HG03354 (cell line): ENCODE data around the gene AGBL4.

Experiments used
- ATAC-seq: cut with Tn5 transposase; IDR thresholded peaks from one replicate; pipeline ENCODE4 v1.9.1; 2021; ENCODE audit warnings: mild to moderate bottlenecking; ENCODE audit not compliant: unreplicated experiment, poor library complexity, severe bottlenecking

The AGBL4 gene

GRCh38 chr1:49728377-49728776 is 295.4 kb downstream of the AGBL4 start:
- no peak for ATAC-seq

GRCh38 chr1:49723662-49724061 is 300.1 kb downstream of the AGBL4 start:
- no peak for ATAC-seq

- ATAC-seq: no peak
These were observed 329.4 kb downstream of the AGBL4 start for GRCh38 chr1:49694251-49694827.

GRCh38 chr1:49686107-49686506 is 337.6 kb downstream of the AGBL4 start:
- ATAC-seq: no peak

- ATAC-seq: no peak
These were observed 346.0 kb downstream of the AGBL4 start for GRCh38 chr1:49677706-49678105.

DNA sequence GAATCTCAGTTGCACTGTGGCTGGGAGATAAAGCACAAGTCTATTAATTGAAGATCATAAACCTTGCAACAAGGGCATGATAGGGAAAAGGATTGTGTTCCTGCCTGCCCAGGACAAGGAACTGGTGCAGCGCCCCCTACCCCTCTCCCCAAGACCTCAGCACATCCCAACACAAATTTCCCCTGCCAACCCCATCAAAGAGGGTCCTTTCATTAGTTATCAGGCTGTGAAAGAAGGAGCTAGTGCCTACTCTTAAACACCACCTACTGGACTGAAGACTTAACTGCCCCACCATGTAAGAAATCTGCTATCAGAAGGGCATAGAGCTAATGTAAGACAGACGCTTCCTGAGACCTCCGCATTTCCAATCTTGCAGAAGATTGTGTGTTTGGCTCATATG is 372.6 kb downstream of the AGBL4 start:
- ATAC-seq: no peak

DNA sequence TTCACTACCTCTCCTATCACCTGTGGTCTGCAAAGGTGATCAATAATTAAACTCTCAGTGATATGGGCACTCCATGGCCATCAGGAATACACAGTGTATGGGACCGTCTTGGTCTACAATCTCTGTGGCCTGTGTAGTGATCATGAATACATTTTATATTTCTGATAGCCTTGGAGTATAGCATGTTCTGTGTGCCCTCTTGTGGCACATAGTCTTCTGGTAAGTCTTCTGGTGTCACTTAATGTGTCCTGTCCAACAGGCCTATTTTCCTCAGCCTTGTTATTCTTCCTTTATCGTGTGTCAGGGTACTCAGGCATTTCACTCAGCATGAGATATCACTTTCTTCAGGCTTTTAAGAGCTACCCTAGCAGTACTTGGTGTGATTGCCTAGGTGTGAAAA is 393.6 kb downstream of the AGBL4 start:
- ATAC-seq: no peak

- ATAC-seq: no peak
These were observed 396.0 kb downstream of the AGBL4 start for GRCh38 chr1:49627781-49628180.

GRCh38 chr1:49626472-49626871 is 397.3 kb downstream of the AGBL4 start:
- no peak for ATAC-seq

DNA sequence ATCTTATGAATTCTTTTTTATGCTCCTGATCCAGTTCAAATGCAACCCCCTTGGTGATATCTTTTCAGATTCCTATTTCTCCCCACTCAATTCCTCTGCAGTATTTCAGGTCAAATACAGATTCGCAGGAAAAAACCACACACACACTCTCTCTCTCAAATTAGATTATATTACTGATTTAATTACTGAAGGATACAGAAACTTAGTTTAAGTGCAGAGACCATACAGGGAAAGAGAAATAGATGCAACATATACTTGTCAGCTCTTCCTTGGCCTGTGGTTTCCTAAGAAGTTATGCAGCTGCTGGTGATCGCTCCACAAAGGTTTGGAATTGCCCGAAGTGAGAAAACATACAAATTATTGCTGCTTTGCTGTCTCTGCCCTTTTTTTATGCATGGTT is 400.9 kb downstream of the AGBL4 start:
- no peak for ATAC-seq

DNA sequence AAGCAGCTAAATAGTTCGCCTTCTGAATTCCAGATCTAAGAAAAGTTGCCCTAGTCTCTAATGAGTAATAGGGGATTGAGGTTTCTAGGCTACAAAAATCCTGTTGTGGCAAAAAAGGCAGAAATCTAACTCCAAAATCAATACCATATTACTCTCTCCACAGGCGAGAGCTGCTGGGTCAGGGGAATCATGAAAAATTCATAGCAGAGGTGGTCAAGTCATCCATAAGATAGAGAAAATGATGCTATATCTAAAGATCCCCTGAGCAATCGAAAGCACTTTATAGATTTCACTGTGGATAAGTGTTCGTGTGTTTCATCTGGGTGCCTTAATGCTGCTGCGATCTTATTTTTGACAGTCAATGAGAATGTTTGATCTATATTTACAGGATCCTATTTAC is 417.7 kb downstream of the AGBL4 start:
- no peak for ATAC-seq

DNA sequence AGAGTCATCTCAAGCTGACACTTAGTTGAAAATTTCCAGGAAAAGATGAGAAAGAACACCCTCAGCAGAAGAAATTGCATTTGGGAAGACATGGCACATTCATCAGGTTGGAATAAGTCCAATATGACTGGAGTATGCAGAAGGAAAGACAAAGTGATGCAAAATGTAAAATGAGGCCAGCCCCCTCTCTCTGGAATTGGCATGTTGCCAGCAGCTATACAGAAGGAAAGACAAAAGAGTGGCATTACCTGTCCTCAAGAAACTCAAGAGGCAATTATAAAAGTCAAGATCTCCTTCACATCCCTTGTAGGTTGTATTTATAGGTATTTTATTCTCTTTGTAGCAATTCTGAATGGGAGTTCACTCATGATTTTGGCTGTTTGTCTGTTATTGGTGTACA is 426.3 kb downstream of the AGBL4 start:
- ATAC-seq: no peak

DNA sequence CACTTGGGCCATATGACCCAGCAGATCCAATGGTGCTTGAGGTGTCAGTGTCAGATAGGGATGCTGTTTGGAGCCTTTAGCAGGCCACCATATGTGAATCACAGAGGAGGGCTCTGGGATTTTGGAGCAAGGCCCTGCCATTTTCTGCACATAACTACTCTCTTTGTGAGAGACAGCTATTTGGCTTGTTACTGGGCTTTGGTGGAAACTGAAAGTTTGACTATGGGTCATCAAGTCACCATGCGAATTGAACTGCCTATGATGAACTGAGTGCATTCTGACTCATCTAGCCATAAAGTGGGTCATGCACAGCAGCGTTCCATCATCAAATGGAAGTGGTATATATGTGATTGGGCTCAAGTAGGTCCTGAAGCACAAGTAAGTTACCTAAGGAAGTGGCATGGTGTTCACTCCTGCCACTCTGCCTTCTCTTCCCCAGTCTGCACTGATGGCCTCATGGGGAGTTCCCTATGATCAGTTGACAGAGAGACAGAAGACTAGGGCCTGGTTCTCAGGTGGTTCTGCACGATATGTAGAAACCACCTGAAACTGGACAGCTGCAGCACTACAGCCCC is 447.3 kb downstream of the AGBL4 start:
- ATAC-seq: no peak

DNA sequence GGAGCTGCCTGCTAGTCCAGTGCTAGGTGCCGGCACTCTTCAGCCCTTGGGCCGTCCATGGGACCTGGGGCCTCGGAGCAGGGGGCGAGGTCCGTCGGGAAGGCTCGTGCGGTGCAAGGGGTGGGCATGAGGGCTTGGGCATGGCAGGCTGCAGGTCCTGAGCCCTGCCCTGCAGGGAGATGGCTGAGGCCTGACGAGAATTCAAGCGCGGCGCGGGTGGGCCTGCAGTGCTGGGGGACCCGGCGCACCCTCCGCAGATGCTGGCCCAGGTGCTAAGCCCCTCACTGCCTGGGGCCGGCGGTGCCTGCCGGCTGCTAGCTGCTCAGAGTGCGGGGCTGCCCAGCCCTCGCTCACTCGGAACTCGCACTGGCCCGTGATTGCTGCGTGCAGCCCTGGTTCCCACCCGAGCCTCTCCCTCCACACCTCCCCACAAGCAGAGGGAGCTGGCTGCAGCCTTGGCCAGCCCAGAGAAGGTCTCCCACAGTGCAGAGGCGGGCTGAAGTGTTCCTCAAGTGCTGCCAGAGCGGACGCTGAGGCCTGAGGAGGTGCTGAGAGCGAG is 467.0 kb downstream of the AGBL4 start:
- no peak for ATAC-seq

- ATAC-seq: no peak
These were observed 471.7 kb downstream of the AGBL4 start for GRCh38 chr1:49552101-49552500.

GRCh38 chr1:49544615-49545014 is 479.1 kb downstream of the AGBL4 start:
- ATAC-seq: no peak

GRCh38 chr1:49541096-49541752 is 482.5 kb downstream of the AGBL4 start:
- ATAC-seq: no peak

- no peak for ATAC-seq
These were observed 496.0 kb downstream of the AGBL4 start for GRCh38 chr1:49527606-49528305.

DNA sequence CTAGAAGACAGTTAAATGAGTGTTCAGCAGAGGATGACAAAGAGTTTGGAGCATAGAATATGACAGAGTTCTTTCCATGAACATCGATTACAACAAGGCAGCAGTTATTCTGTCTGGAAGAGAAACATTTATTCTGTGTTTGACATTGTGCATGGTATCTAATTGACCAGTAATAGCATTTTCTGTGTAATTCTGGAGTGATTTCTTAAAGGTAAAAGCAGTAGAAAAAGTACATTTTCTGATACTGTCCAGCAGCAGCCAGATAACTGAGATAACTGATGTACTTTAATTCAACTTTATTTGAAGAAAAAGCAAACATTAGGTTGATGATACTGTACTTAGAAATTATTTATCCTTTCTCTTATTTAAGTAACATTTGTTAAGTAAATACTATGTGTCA is 497.1 kb downstream of the AGBL4 start:
- no peak for ATAC-seq

DNA sequence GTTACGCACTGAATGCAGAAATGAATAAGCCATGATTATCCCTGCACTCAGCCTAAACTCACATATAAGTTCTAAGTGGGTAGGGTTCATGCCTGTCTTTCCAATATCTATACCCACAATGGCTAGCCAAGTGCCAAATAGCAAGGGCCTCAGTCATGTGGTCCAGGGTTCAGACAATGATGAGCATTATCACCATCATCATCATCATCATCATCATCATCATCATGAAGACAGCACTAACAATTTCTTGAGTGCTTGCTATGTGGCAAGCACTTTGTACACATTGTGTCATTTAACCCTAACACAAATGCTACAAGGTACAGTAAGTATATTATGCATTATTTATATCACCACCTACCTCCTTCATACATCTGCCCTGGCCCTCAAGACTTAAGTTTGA is 500.0 kb downstream of the AGBL4 start:
- no peak for ATAC-seq

DNA sequence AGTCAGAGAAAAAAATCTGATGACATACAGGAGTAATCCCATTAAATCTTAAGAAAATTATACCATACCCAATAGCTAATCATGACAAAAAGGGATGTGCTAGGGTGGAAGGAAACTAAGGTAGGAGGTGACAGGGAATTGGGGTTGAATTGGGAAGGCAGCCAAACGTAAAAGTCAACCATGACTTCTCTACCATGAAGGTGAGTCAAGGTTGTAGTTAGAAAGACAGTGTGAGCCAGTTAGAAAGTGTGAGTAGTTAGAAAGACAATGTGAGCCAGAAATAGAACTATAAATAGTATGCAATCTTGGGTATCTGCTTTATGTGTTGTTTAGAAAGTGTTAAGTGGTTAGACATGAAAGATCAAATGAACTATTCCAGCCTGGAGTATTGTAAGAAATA is 556.8 kb downstream of the AGBL4 start:
- ATAC-seq: no peak
